GM21786 (cell line): ENCODE measurements around the gene NXPH2.
A peak's percentile ranks its signal among the peaks of the same experiment; 100 is the strongest.

ENCODE experiments used
- ATAC-seq: cut with Tn5 transposase; IDR thresholded peaks from one replicate; pipeline ENCODE4 v1.9.1; 2021; ENCODE audit not compliant: unreplicated experiment

NXPH2 gene

GRCh38 chr2:138779781-138780445 lies at the start of gene NXPH2:
Gene NXPH2 (minus strand): TSS chr2:138780390. CDS start chr2:138780241, 149 bp downstream.
- ATAC-seq = no peak

- ATAC-seq = peak; percentile 83
Observed at GRCh38 chr2:138829326-138829919, 49.2 kb upstream of the NXPH2 start.

- no peak for ATAC-seq
Observed at GRCh38 chr2:138827426-138828054, 47.4 kb upstream of the NXPH2 start.

GRCh38 chr2:138823666-138824065 lies 43.5 kb upstream of the NXPH2 start:
- ATAC-seq = no peak

GRCh38 chr2:138819964-138820363 lies 39.8 kb upstream of the NXPH2 start:
- ATAC-seq = no peak

- no peak for ATAC-seq
Observed at GRCh38 chr2:138818556-138818955, 38.4 kb upstream of the NXPH2 start.

- ATAC-seq = peak; percentile 48
Observed at GRCh38 chr2:138814123-138814898, 34.1 kb upstream of the NXPH2 start.

- ATAC-seq = no peak
Observed at GRCh38 chr2:138811431-138811830, 31.2 kb upstream of the NXPH2 start.

GRCh38 chr2:138794724-138795123 lies 14.5 kb upstream of the NXPH2 start:
- no peak for ATAC-seq

GRCh38 chr2:138787053-138787666 lies 7.0 kb upstream of the NXPH2 start:
- no peak for ATAC-seq

- ATAC-seq = no peak
Observed at GRCh38 chr2:138782383-138782782, 2.2 kb upstream of the NXPH2 start.

- no peak for ATAC-seq
Observed at GRCh38 chr2:138780908-138781307, 718 bp upstream of the NXPH2 start.

- ATAC-seq = no peak
Observed at GRCh38 chr2:138780446-138780880, 273 bp upstream of the NXPH2 start.

- no peak for ATAC-seq
Observed at GRCh38 chr2:138779406-138779780, 797 bp downstream of the NXPH2 start.

GRCh38 chr2:138777996-138778395 lies 2.2 kb downstream of the NXPH2 start:
- ATAC-seq = no peak

GRCh38 chr2:138775736-138776135 lies 4.5 kb downstream of the NXPH2 start:
- ATAC-seq = no peak

GRCh38 chr2:138771534-138771933 lies 8.7 kb downstream of the NXPH2 start:
- ATAC-seq = no peak

GRCh38 chr2:138767101-138767500 lies 13.1 kb downstream of the NXPH2 start:
- ATAC-seq = no peak

GRCh38 chr2:138766464-138766863 lies 13.7 kb downstream of the NXPH2 start:
- ATAC-seq = no peak

GRCh38 chr2:138763971-138764370 lies 16.2 kb downstream of the NXPH2 start:
- ATAC-seq = no peak

- ATAC-seq = no peak
Observed at GRCh38 chr2:138762533-138762932, 17.7 kb downstream of the NXPH2 start.
